Hematopoietic multipotent progenitor cell treated with erythropoietin and hydrocortisone succinate and interleukin-3 and kit ligand, for 8 days (in vitro differentiated cells): ENCODE data around the gene PTCH1.

Experiments used
- DNase-seq: peaks from one replicate; pipeline ENCODE4 v3.0.0-alpha.2; 2015

The PTCH1 gene

GRCh38 chr9:95516734-95517558 is at the start of gene PTCH1:
Gene PTCH1 (minus strand): TSS chr9:95516971.
- no peak for DNase-seq

GRCh38 chr9:95565982-95566381 is 49.2 kb upstream of the PTCH1 start:
- no peak for DNase-seq

- no peak for DNase-seq
Measured at GRCh38 chr9:95561913-95562312, 45.1 kb upstream of the PTCH1 start.

GRCh38 chr9:95557142-95557541 is 40.4 kb upstream of the PTCH1 start:
- DNase-seq = no peak

- DNase-seq = no peak
Measured at GRCh38 chr9:95556521-95556920, 39.8 kb upstream of the PTCH1 start.

GRCh38 chr9:95552814-95553546 is 36.2 kb upstream of the PTCH1 start:
- no peak for DNase-seq

GRCh38 chr9:95552255-95552654 is 35.5 kb upstream of the PTCH1 start:
- no peak for DNase-seq

- DNase-seq = no peak
Measured at GRCh38 chr9:95551406-95551805, 34.6 kb upstream of the PTCH1 start.

- no peak for DNase-seq
Measured at GRCh38 chr9:95545831-95546567, 29.2 kb upstream of the PTCH1 start.

- no peak for DNase-seq
Measured at GRCh38 chr9:95533996-95534680, 17.4 kb upstream of the PTCH1 start.

GRCh38 chr9:95529910-95530309 is 13.1 kb upstream of the PTCH1 start:
- DNase-seq = no peak

- DNase-seq = no peak
Measured at GRCh38 chr9:95528908-95529502, 12.2 kb upstream of the PTCH1 start.

- DNase-seq = no peak
Measured at GRCh38 chr9:95522871-95523370, 6.2 kb upstream of the PTCH1 start.

- DNase-seq = no peak
Measured at GRCh38 chr9:95521699-95522098, 4.9 kb upstream of the PTCH1 start.

- DNase-seq = no peak
Measured at GRCh38 chr9:95517559-95518425, 1.0 kb upstream of the PTCH1 start.

- DNase-seq = no peak
Measured at GRCh38 chr9:95516221-95516733, 494 bp downstream of the PTCH1 start.

GRCh38 chr9:95515272-95516113 is 1.3 kb downstream of the PTCH1 start:
- no peak for DNase-seq

GRCh38 chr9:95514342-95514741 is 2.4 kb downstream of the PTCH1 start:
- DNase-seq = no peak

- DNase-seq = no peak
Measured at GRCh38 chr9:95513711-95514110, 3.1 kb downstream of the PTCH1 start.

GRCh38 chr9:95512709-95513095 is 4.1 kb downstream of the PTCH1 start:
- DNase-seq = no peak
